IMR-90 (cell line): ENCODE data around the gene RYR3. TPM values are rescaled to one million over a fixed set of nuclear protein-coding genes. Genes with fewer than 3 reads are reported as not detected.

Experiments used
- ATAC-seq: fragments of 200-7000 bp; cut with Tn5 transposase; 2 replicates; pipeline ENCODE4 v1.9.1; 2020; ENCODE audit warnings: low read depth, mild to moderate bottlenecking, moderate library complexity
- BruUV-seq: library from RNA; stranded (reverse); fragments of 400-500 nt; replicated peaks from 2 replicates; lab custom pipeline; 2021; lab: Mats Ljungman, UMichigan
- CTCF ChIA-PET: fragments of 300-600 bp; formaldehyde crosslinking; extraction: SDS; loops from one replicate; lab custom pipeline; 2021; ENCODE audit warnings: antibody characterized with exemption; lab: Yijun Ruan, JAX
- POLR2A ChIA-PET: fragments of 300-600 bp; sonication (Branson Sonifier 250); formaldehyde crosslinking; loops from one replicate; lab custom pipeline; 2022; ENCODE audit warnings: antibody characterized with exemption; ENCODE audit not compliant: unreplicated experiment; lab: Charles Lee
- DNase-seq: peaks from one replicate; pipeline ENCODE4 v3.0.0; 2013
- H2AFZ ChIP-seq: replicated peaks from 2 replicates; pipeline ENCODE3; 2013; ENCODE audit warnings: low read length, mild to moderate bottlenecking; ENCODE audit not compliant: poor library complexity
- H2AK5ac ChIP-seq: 2 replicates; pipeline ENCODE4 v1.6.1; 2013; ENCODE audit warnings: low read depth, low read length, inconsistent platforms
- H2AK9ac ChIP-seq: replicated peaks from 2 replicates; pipeline ENCODE3; 2013; ENCODE audit warnings: mild to moderate bottlenecking, low read depth, low read length, moderate library complexity; ENCODE audit not compliant: poor library complexity
- H2BK120ac ChIP-seq: 2 replicates; pipeline ENCODE4 v1.6.1; 2013; ENCODE audit warnings: low read depth, low read length, inconsistent platforms
- H2BK15ac ChIP-seq: 3 replicates; pipeline ENCODE4 v1.6.1; 2013; ENCODE audit warnings: low read depth, low read length, inconsistent platforms
- H2BK20ac ChIP-seq: 2 replicates; pipeline ENCODE4 v1.6.1; 2013; ENCODE audit warnings: low read depth, mild to moderate bottlenecking, inconsistent platforms, low read length, moderate library complexity
- H2BK5ac ChIP-seq: 2 replicates; pipeline ENCODE4 v1.6.1; 2013; ENCODE audit warnings: mild to moderate bottlenecking, low read depth, low read length, inconsistent platforms; ENCODE audit not compliant: poor library complexity, severe bottlenecking
- H3K14ac ChIP-seq: replicated peaks from 2 replicates; pipeline ENCODE4 v1.6.1; 2013; ENCODE audit warnings: low read depth, low read length, inconsistent platforms
- H3K18ac ChIP-seq: 2 replicates; pipeline ENCODE4 v1.6.1; 2013; ENCODE audit warnings: low read depth, low read length, control low read depth
- H3K23ac ChIP-seq: 2 replicates; pipeline ENCODE4 v1.6.1; 2013; ENCODE audit warnings: low read depth, low read length, inconsistent platforms
- H3K27ac ChIP-seq: 2 replicates; pipeline ENCODE4 v1.5.1; 2013; ENCODE audit warnings: mild to moderate bottlenecking, control low read depth, low read length; ENCODE audit not compliant: insufficient read depth
- H3K27me3 ChIP-seq: 2 replicates; pipeline ENCODE4 v1.6.1; 2013; ENCODE audit warnings: low read length; ENCODE audit not compliant: control insufficient read depth, insufficient read depth
- H3K36me3 ChIP-seq: 2 replicates; pipeline ENCODE4 v1.6.1; 2013; ENCODE audit warnings: low read length, mixed read lengths; ENCODE audit not compliant: control insufficient read depth, insufficient read depth
- H3K4ac ChIP-seq: 2 replicates; pipeline ENCODE4 v1.6.1; 2013; ENCODE audit warnings: low read depth, low read length, inconsistent platforms
- H3K4me1 ChIP-seq: 2 replicates; pipeline ENCODE4 v1.6.1; 2013; ENCODE audit warnings: low read length, mixed read lengths; ENCODE audit not compliant: control insufficient read depth, insufficient read depth
- H3K4me2 ChIP-seq: 2 replicates; pipeline ENCODE4 v1.6.1; 2013; ENCODE audit warnings: low read depth, mild to moderate bottlenecking, control low read depth, low read length, moderate library complexity
- H3K4me3 ChIP-seq: 2 replicates; pipeline ENCODE4 v1.5.1; 2013; ENCODE audit warnings: low read depth, mild to moderate bottlenecking, control low read depth, low read length, moderate library complexity; ENCODE audit not compliant: insufficient read depth
- H3K56ac ChIP-seq: 2 replicates; pipeline ENCODE4 v1.6.1; 2013; ENCODE audit warnings: low read length, inconsistent platforms; ENCODE audit not compliant: insufficient read depth; ENCODE audit errors: extremely low read depth
- H3K79me1 ChIP-seq, 2 experiments: 2 replicates each; pipeline ENCODE4 v1.6.1; 2013; ENCODE audit warnings: low read length in 2 of 2, inconsistent platforms in 1 of 2, low read depth in 1 of 2
- H3K9ac ChIP-seq: 2 replicates; pipeline ENCODE4 v1.6.1; 2013; ENCODE audit warnings: low read depth, low read length, control low read depth
- H3K9me1 ChIP-seq: 2 replicates; pipeline ENCODE4 v1.6.1; 2013; ENCODE audit warnings: low read length, inconsistent platforms; ENCODE audit not compliant: insufficient read depth
- H3K9me3 ChIP-seq: 2 replicates; pipeline ENCODE4 v1.6.1; 2013; ENCODE audit warnings: low read length; ENCODE audit not compliant: control insufficient read depth, insufficient read depth
- H4K20me1 ChIP-seq: 2 replicates; pipeline ENCODE4 v1.6.1; 2013; ENCODE audit warnings: low read length, inconsistent platforms; ENCODE audit not compliant: insufficient read depth
- H4K5ac ChIP-seq: 2 replicates; pipeline ENCODE4 v1.6.1; 2013; ENCODE audit warnings: mild to moderate bottlenecking, low read depth, low read length, control low read depth
- H4K8ac ChIP-seq, 2 experiments: 2 replicates each; pipeline ENCODE4 v1.6.1; 2013; ENCODE audit warnings: low read depth in 2 of 2, low read length in 2 of 2, control low read depth in 1 of 2, inconsistent platforms in 1 of 2
- H4K91ac ChIP-seq: 2 replicates; pipeline ENCODE4 v1.6.1; 2013; ENCODE audit warnings: low read depth, low read length, inconsistent platforms; ENCODE audit not compliant: insufficient read depth
- CEBPB ChIP-seq: IDR thresholded peaks from 2 replicates; pipeline ENCODE4 v1.6.1; 2012; ENCODE audit warnings: low read depth, low read length, improper control_type of control experiment
- CTCF ChIP-seq: conservative IDR thresholded peaks from 2 replicates; pipeline ENCODE4 v1.5.1; 2012; ENCODE audit warnings: mild to moderate bottlenecking, low read depth, low read length, improper control_type of control experiment
- FOS ChIP-seq: fragments of 150-350 bp; IDR thresholded peaks from 2 replicates; pipeline ENCODE4 v1.6.1; 2016; ENCODE audit warnings: low read depth, low read length
- MAFK ChIP-seq: IDR thresholded peaks from 2 replicates; pipeline ENCODE4 v1.6.1; 2012; ENCODE audit warnings: low read depth, low read length, improper control_type of control experiment
- NFE2L2 ChIP-seq: fragments of 150-350 bp; IDR thresholded peaks from 2 replicates; pipeline ENCODE4 v1.6.1; 2016; ENCODE audit warnings: low read depth, mild to moderate bottlenecking, low read length
- POLR2A ChIP-seq: IDR thresholded peaks from 2 replicates; pipeline ENCODE4 v1.6.1; 2012; ENCODE audit warnings: mild to moderate bottlenecking, low read depth, low read length
- RCOR1 ChIP-seq: IDR thresholded peaks from 2 replicates; pipeline ENCODE4 v1.6.1; 2012; ENCODE audit warnings: mild to moderate bottlenecking, low read length, improper control_type of control experiment; ENCODE audit not compliant: insufficient replicate concordance
- WGBS, 2 experiments: methylation state at CpG; one replicate each; pipeline versions ENCODE4 v1.1.5 to v1.1.7; 2013; ENCODE audit warnings: missing lambda C conversion rate in 2 of 2; ENCODE audit not compliant: insufficient read length in 1 of 2; ENCODE audit errors: extremely low coverage in 2 of 2; 5-methylcytosine and 5-hydroxymethylcytosine counted together
- dilution Hi-C: fragments of 300-500 bp; cut with HindIII; formaldehyde crosslinking; loops from one replicate; pipeline ENCODE4 v1.14.3; 2018; ENCODE audit warnings: low sequenced_read_pairs; ENCODE audit not compliant: unreplicated experiment
- in situ Hi-C: fragments of 300-500 bp; cut with MboI; formaldehyde crosslinking; loops from 3 replicates; pipeline ENCODE4 v1.14.3; 2019; ENCODE audit warnings: low sequenced_read_pairs, inconsistent platforms, mixed read lengths
- intact Hi-C: fragments of 100-400 bp; cut with micrococcal nuclease; formaldehyde crosslinking; loops from 2 replicates; pipeline ENCODE4 v1.10.0; 2022
- polyA plus RNA-seq, 3 experiments: library from polyadenylated mRNA; depleted of rRNA; stranded (reverse); fragments of >200 nt; gene quantifications; 2 replicates each; pipeline ENCODE4 v1.2.3, GENCODE V29; 2012; ENCODE audit warnings: low replicate concordance in 1 of 3
- total RNA-seq: library from RNA; depleted of rRNA; stranded (reverse); fragments of >200 nt; gene quantifications from 2 replicates; pipeline ENCODE4 v1.2.3, GENCODE V29; 2012

RYR3 gene
- total and polyA plus RNA-seq, 2 of the 4 experiments (the other 2 are of a cell fraction): 0.18 TPM; not detected in 1

DNA sequence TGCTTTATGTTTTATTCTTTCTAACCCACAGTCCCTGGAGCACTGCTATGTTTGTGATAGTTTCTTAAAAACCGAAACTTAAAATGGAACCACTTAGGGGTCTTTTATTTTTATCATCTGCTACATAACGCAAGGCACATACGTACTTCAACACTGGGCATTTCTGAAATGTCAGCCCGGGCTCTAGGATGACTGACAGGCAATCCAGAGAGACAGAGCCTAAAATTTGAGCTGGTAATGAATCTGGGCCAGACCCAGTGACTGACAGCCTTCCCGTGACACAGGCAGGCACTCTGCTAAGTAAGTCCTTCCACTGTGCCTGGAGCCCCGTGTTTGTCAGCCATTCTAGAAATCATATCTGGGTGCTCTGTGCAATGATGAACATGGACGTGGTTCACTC lies 84.6 kb downstream of the RYR3 start:
- H3K9me3 ChIP-seq: no peaks in the 10 kb centered on the region
- BruUV-seq: no TSS peak
- H3K36me3 ChIP-seq: no peaks in the 10 kb centered on the region
- no peaks in the 10 kb centered on the region for H3K4me1 ChIP-seq
- ChIA-PET POLR2A (no interaction called here), CTCF (no interaction called here)
- H3K56ac ChIP-seq: no peak overlapping the region
- H3K79me1 ChIP-seq: no peaks in the 10 kb centered on the region
- no peak for ATAC-seq
- H4K91ac ChIP-seq: no peak overlapping the region
- intact Hi-C loops: no loop called here
- H2AFZ ChIP-seq: no peak overlapping the region
- 30% methylated on average over 2 of the region's 7 CpGs; no CpG with 5 or more reads in 1 of the 2 experiments for WGBS, 2 experiments
- no peak overlapping the region for H3K4ac ChIP-seq
- no peaks in the 10 kb centered on the region for H3K9me1 ChIP-seq
- no peak overlapping the region for H3K14ac ChIP-seq
- no peak overlapping the region for H2BK20ac ChIP-seq
- H4K20me1 ChIP-seq: no peaks in the 10 kb centered on the region
- no peak overlapping the region for H4K8ac ChIP-seq
- H2AK5ac ChIP-seq: no peak overlapping the region
- H2BK15ac ChIP-seq: no peak overlapping the region
- H3K18ac ChIP-seq: no peak overlapping the region
- H3K4me2 ChIP-seq: no peak overlapping the region
- H3K27ac ChIP-seq: no peak overlapping the region
- TF ChIP-seq NFE2L2 (no peak), RCOR1 (no peak), FOS (no peak), POLR2A (no peak), CEBPB (no peak), CTCF (no peak), MAFK (no peak)
- no peak overlapping the region for H2AK9ac ChIP-seq
- no peak for DNase-seq
- in situ Hi-C loops: no loop called here
- no peak overlapping the region for H3K4me3 ChIP-seq
- H3K23ac ChIP-seq: no peak overlapping the region
- no peak overlapping the region for H2BK5ac ChIP-seq
- no peak overlapping the region for H2BK120ac ChIP-seq
- no peaks in the 10 kb centered on the region; the same call in 1 of the 2 replicates for H3K27me3 ChIP-seq
- no peak overlapping the region for H3K9ac ChIP-seq
- H4K5ac ChIP-seq: no peak overlapping the region
- dilution Hi-C loops: no loop called here
